Astrocyte of the spinal cord (primary cell): ENCODE results near the gene MYLK.

Experiments used
- DNase-seq: peaks from one replicate; pipeline ENCODE4 v3.0.0; 2011; ENCODE audit warnings: low read depth, low spot score
- H3K4me3 ChIP-seq: 2 replicates; pipeline ENCODE4 v1.5.1; 2011; ENCODE audit warnings: low read depth, mild to moderate bottlenecking, low read length, moderate library complexity
- CTCF ChIP-seq: IDR thresholded peaks from 2 replicates; pipeline ENCODE4 v1.5.1; 2012; ENCODE audit warnings: low read depth, mild to moderate bottlenecking, low read length, inconsistent platforms
- in situ Hi-C: cut with HindIII; loops from 2 replicates; pipeline ENCODE4 v1.10.0; 2017; ENCODE audit warnings: low sequenced_read_pairs

Gene MYLK

GRCh38 chr3:123695152-123695551 is 189.0 kb downstream of the MYLK start:
- no peak for TF ChIP-seq CTCF
- DNase-seq: no peak
- in situ Hi-C loops: no loop called here
- no peak overlapping the region for H3K4me3 ChIP-seq

- H3K4me3 ChIP-seq: no peak overlapping the region
- DNase-seq: peak; percentile 41
- in situ Hi-C loops: no loop called here
- TF ChIP-seq CTCF: no peak
These were observed 189.6 kb downstream of the MYLK start for GRCh38 chr3:123694366-123695087.

GRCh38 chr3:123693584-123694190 is 190.4 kb downstream of the MYLK start:
- in situ Hi-C loops: no loop called here
- H3K4me3 ChIP-seq: no peak overlapping the region
- DNase-seq: no peak
- no peak for TF ChIP-seq CTCF

- no peak for DNase-seq
- H3K4me3 ChIP-seq: no peak overlapping the region
- in situ Hi-C loops: no loop called here
- TF ChIP-seq CTCF: no peak
These were observed 191.5 kb downstream of the MYLK start for GRCh38 chr3:123692671-123693070.

GRCh38 chr3:123692041-123692440 is 192.1 kb downstream of the MYLK start:
- TF ChIP-seq CTCF: no peak
- no peak overlapping the region for H3K4me3 ChIP-seq
- in situ Hi-C loops: no loop called here
- DNase-seq: no peak

GRCh38 chr3:123689831-123690230 is 194.3 kb downstream of the MYLK start:
- in situ Hi-C loops: no loop called here
- TF ChIP-seq CTCF: no peak
- no peak overlapping the region for H3K4me3 ChIP-seq
- no peak for DNase-seq
